HepG2 (cell line): ENCODE data around the gene ST6GALNAC4. TPM values are rescaled to one million over a fixed set of nuclear protein-coding genes. Genes with fewer than 3 reads are reported as not detected.

Experiments used
- ATAC-seq: fragments of 200-7000 bp; cut with Tn5 transposase; 3 replicates; pipeline ENCODE4 v1.9.1; 2020; ENCODE audit warnings: mild to moderate bottlenecking, moderate library complexity
- BruUV-seq: library from RNA; stranded (reverse); fragments of 400-500 nt; replicated peaks from 2 replicates; lab custom pipeline; 2021; lab: Mats Ljungman, UMichigan
- CTCF ChIA-PET: fragments of 300-600 bp; formaldehyde crosslinking; extraction: SDS; loops from one replicate; lab custom pipeline; 2021; ENCODE audit warnings: low total read pairs, inconsistent platforms, low intra/inter-chr PET ratio; lab: Yijun Ruan, JAX
- POLR2A ChIA-PET: fragments of 350-600 bp; sonication (Branson Sonifier 250); formaldehyde crosslinking; loops from one replicate; lab custom pipeline; 2020; ENCODE audit warnings: antibody characterized with exemption, inconsistent platforms; lab: Yijun Ruan, JAX
- DNase-seq: peaks from one replicate; pipeline ENCODE4 v3.0.0-alpha.2; 2015; ENCODE audit warnings: low spot score
- FAIRE-seq: peaks from 3 replicates; lab custom pipeline; 2011; peaks lifted over from hg19 to GRCh38; lab: Jason Lieb, UNC
- H2AFZ ChIP-seq: one replicate; pipeline ENCODE4 v1.6.1; 2011; ENCODE audit warnings: low read length, inconsistent platforms
- H3K27ac ChIP-seq: fragments of 300-600 bp; 3 replicates; pipeline ENCODE4 v1.8.0; 2011; ENCODE audit warnings: mixed run types, mild to moderate bottlenecking, mixed read lengths, low read length, inconsistent platforms; ENCODE audit not compliant: insufficient read depth; ENCODE audit errors: extremely low read length
- H3K27me3 ChIP-seq, 2 experiments: fragments of 200-600 bp in 1 of 2; 2 replicates in 1 of 2; 3 replicates in 1 of 2; pipeline versions ENCODE4 v1.6.0 to v1.8.0; 2011; ENCODE audit warnings: low read length in 2 of 2, mild to moderate bottlenecking in 2 of 2, moderate library complexity in 2 of 2, inconsistent platforms in 1 of 2; ENCODE audit not compliant: insufficient read depth in 2 of 2, control insufficient read depth in 1 of 2
- H3K36me3 ChIP-seq, 2 experiments: fragments of 200-600 bp in 1 of 2; replicated peaks in 1 of 2; 2 replicates in 1 of 2; 3 replicates in 1 of 2; pipeline versions ENCODE4 v1.5.1 to v1.8.0; 2011; ENCODE audit warnings: low read length in 2 of 2, inconsistent platforms in 1 of 2; ENCODE audit not compliant: insufficient read depth in 2 of 2, control insufficient read depth in 1 of 2
- H3K4me1 ChIP-seq: 2 replicates; pipeline ENCODE4 v1.5.1; 2012; ENCODE audit warnings: low read length, inconsistent platforms; ENCODE audit not compliant: insufficient read depth
- H3K4me2 ChIP-seq: 2 replicates; pipeline ENCODE4 v1.6.0; 2011; ENCODE audit warnings: low read depth, low read length, inconsistent platforms
- H3K4me3 ChIP-seq, 3 experiments: fragments of 200-600 bp in 1 of 3; sonication (generic), shearing (Covaris generic) in 1 of 3; replicated peaks in 1 of 3; 2 replicates each; pipeline ENCODE4 v1.5.1; 2011 to 2016; ENCODE audit warnings: low read length in 3 of 3, inconsistent platforms in 2 of 3, low read depth in 2 of 3, mild to moderate bottlenecking in 2 of 3, control low read depth in 1 of 3, mixed read lengths in 1 of 3; ENCODE audit not compliant: insufficient read depth in 1 of 3
- H3K79me2 ChIP-seq: one replicate; pipeline ENCODE4 v1.6.1; 2011; ENCODE audit warnings: low read length, inconsistent platforms; ENCODE audit not compliant: insufficient read depth
- H3K9ac ChIP-seq: 2 replicates; pipeline ENCODE4 v1.6.0; 2011; ENCODE audit warnings: mild to moderate bottlenecking, low read depth, low read length, inconsistent platforms; ENCODE audit not compliant: insufficient read depth
- H3K9me3 ChIP-seq: 2 replicates; pipeline ENCODE4 v1.5.1; 2012; ENCODE audit warnings: mild to moderate bottlenecking, low read length
- H4K20me1 ChIP-seq: 2 replicates; pipeline ENCODE4 v1.6.0; 2011; ENCODE audit warnings: inconsistent platforms, mild to moderate bottlenecking, low read length, moderate library complexity; ENCODE audit not compliant: insufficient read depth
- EZH2 ChIP-seq: conservative IDR thresholded peaks from 2 replicates; pipeline ENCODE4 v1.6.1; 2012; ENCODE audit warnings: mild to moderate bottlenecking, low read depth, low read length, moderate library complexity
- HCFC1 ChIP-seq: fragments of 150-350 bp; IDR thresholded peaks from 2 replicates; pipeline ENCODE4 v1.6.1; 2014; ENCODE audit warnings: low read depth, low read length
- NFYB ChIP-seq: sonication (generic); formaldehyde crosslinking; IDR thresholded peaks from 2 replicates; pipeline ENCODE4 v1.4.0; 2020; ENCODE audit warnings: missing genetic modification reagents
- NFYC ChIP-seq: IDR thresholded peaks from 2 replicates; pipeline ENCODE4 v1.6.1; 2016; ENCODE audit warnings: missing genetic modification reagents, missing compliant biosample characterization
- RXRA ChIP-seq: sonication (generic); formaldehyde crosslinking; IDR thresholded peaks from 2 replicates; pipeline ENCODE4 v1.5.1; 2020; ENCODE audit warnings: missing genetic modification reagents
- ZNF17 ChIP-seq: sonication (generic); formaldehyde crosslinking; IDR thresholded peaks from 2 replicates; pipeline ENCODE4 v1.5.0; 2020; ENCODE audit warnings: mild to moderate bottlenecking, missing genetic modification reagents
- WGBS: methylation state at CpG from one replicate; pipeline ENCODE4 v1.1.6; 2017; ENCODE audit warnings: low lambda C conversion rate; 5-methylcytosine and 5-hydroxymethylcytosine counted together
- in situ Hi-C: cut with HindIII; loops from 2 replicates; pipeline ENCODE4 v1.10.0; 2017; ENCODE audit warnings: low pct_unique_long_range_greater_than_20kb; ENCODE audit not compliant: extremely low pct_ligation_motif_present
- intact Hi-C: fragments of 100-400 bp; cut with micrococcal nuclease; formaldehyde crosslinking; loops from one replicate; pipeline ENCODE4 v1.10.0; 2022; ENCODE audit not compliant: unreplicated experiment
- polyA plus RNA-seq, 8 experiments: library from polyadenylated mRNA; depleted of rRNA in 3 of 8; stranded (reverse) in 7 of 8; unstranded in 1 of 8; fragments of >200 nt; fragmentation: Illumina TruSeq in 4 of 8; extraction: Trizol in 4 of 8; gene quantifications; 2 replicates each; pipeline versions ENCODE4 v1.2.1 to v1.2.3, GENCODE V29; 2011 to 2016; ENCODE audit warnings: low read depth in 4 of 8, missing spikeins in 1 of 8, mixed read lengths in 1 of 8; ENCODE audit not compliant: insufficient read depth in 1 of 8
- total RNA-seq, 5 experiments: library from RNA; depleted of rRNA; stranded (reverse); fragments of >200 nt; fragmentation: Illumina TruSeq; extraction: Trizol; gene quantifications; 2 replicates each; pipeline ENCODE4 v1.2.3, GENCODE V29; 2016; ENCODE audit warnings: low read depth in 1 of 5
- TF ChIP-seq, protein P1 (sequence below): sonication (generic); formaldehyde crosslinking; IDR thresholded peaks from 2 replicates; pipeline ENCODE4 v1.8.1; 2023; ENCODE audit warnings: mild to moderate bottlenecking, missing genetic modification reagents
- TF ChIP-seq, protein P2 (sequence below): sonication (generic); formaldehyde crosslinking; IDR thresholded peaks from 2 replicates; pipeline ENCODE4 v1.5.1; 2020; ENCODE audit warnings: mild to moderate bottlenecking, missing genetic modification reagents
- TF ChIP-seq, protein P3 (sequence below): sonication (generic); formaldehyde crosslinking; IDR thresholded peaks from 2 replicates; pipeline ENCODE4 v1.4.0; 2020; ENCODE audit warnings: missing genetic modification reagents

The ST6GALNAC4 gene
- total and polyA plus RNA-seq, 2 of the 13 experiments (the other 11 are each of a cell fraction or from before 2014, with no cell fraction given): 18.8 to 27.7 TPM

DNA sequence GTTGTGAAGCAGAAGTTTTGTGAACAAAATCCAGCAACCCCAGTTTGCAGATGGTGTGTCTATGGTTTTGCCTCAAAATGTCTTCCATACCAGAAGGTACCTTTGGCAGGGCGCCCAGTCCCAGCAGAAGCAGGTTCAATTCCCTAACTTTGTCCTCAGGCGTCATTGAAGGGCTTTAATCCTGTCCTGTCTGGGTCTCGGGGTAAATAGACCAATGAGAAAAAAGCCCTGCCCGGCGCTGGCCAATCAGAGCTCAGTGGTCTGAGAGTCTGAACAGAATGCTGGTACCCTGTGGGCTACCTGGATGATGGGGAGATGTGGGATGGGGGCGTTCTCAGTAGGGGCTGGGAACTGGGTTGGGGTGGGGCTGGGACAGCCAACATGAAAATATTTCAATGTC is 6.2 kb upstream of the ST6GALNAC4 start:
- Histone ChIP-seq H3K36me3 (no peaks in the 10 kb centered on the region), H4K20me1 (no peaks in the 10 kb centered on the region), H3K9me3 (no peaks in the 10 kb centered on the region), H3K9ac (no peak overlapping the region), H3K27ac (no peak overlapping the region), H2AFZ (no peak overlapping the region), H3K27me3 (peaks cover 0 to 24% of the 10 kb centered on the region in 2 experiments; a peak in 2 of 5 replicates), H3K79me2 (no peaks in the 10 kb centered on the region), H3K4me1 (peaks cover 36% of the 10 kb centered on the region), H3K4me2 (no peak overlapping the region), H3K4me3 (no peak overlapping the region)
- FAIRE-seq (no peak), ATAC-seq (no peak), DNase-seq (no peak)
- POLR2A ChIA-PET: no interaction called here
- BruUV-seq: no TSS peak
- intact Hi-C loops (no loop called here), in situ Hi-C loops (loop anchor here (10.0 kb wide), 1 partner anchor 418 kb away; no protein-coding TSS in a partner anchor)
- CTCF ChIA-PET: no interaction called here
- WGBS: 20% methylated on average over 6 of the region's 6 CpGs
- no peak for TF ChIP-seq HCFC1
- TF ChIP-seq, protein P1, sequence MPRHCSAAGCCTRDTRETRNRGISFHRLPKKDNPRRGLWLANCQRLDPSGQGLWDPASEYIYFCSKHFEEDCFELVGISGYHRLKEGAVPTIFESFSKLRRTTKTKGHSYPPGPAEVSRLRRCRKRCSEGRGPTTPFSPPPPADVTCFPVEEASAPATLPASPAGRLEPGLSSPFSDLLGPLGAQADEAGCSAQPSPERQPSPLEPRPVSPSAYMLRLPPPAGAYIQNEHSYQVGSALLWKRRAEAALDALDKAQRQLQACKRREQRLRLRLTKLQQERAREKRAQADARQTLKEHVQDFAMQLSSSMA (CRISPR knock-in tag): no peak
- TF ChIP-seq, protein P2, sequence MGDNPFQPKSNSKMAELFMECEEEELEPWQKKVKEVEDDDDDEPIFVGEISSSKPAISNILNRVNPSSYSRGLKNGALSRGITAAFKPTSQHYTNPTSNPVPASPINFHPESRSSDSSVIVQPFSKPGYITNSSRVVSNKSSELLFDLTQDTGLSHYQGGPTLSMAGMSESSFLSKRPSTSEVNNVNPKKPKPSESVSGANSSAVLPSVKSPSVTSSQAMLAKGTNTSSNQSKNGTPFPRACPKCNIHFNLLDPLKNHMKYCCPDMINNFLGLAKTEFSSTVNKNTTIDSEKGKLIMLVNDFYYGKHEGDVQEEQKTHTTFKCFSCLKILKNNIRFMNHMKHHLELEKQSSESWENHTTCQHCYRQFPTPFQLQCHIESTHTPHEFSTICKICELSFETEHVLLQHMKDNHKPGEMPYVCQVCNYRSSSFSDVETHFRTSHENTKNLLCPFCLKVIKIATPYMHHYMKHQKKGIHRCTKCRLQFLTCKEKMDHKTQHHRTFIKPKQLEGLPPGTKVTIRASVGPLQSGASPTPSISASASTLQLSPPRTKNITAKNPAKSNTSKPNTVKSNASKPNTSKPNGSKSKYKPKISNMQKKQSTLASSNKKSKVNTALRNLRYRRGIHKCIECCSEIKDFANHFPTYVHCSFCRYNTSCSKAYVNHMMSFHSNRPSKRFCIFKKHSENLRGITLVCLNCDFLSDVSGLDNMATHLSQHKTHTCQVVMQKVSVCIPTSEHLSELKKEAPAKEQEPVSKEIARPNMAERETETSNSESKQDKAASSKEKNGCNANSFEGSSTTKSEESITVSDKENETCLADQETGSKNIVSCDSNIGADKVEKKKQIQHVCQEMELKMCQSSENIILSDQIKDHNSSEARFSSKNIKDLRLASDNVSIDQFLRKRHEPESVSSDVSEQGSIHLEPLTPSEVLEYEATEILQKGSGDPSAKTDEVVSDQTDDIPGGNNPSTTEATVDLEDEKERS (CRISPR knock-in tag): no peak
- TF ChIP-seq, protein P3, sequence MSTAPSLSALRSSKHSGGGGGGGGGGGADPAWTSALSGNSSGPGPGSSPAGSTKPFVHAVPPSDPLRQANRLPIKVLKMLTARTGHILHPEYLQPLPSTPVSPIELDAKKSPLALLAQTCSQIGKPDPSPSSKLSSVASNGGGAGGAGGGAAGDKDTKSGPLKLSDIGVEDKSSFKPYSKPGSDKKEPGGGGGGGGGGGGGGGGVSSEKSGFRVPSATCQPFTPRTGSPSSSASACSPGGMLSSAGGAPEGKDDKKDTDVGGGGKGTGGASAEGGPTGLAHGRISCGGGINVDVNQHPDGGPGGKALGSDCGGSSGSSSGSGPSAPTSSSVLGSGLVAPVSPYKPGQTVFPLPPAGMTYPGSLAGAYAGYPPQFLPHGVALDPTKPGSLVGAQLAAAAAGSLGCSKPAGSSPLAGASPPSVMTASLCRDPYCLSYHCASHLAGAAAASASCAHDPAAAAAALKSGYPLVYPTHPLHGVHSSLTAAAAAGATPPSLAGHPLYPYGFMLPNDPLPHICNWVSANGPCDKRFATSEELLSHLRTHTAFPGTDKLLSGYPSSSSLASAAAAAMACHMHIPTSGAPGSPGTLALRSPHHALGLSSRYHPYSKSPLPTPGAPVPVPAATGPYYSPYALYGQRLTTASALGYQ (CRISPR knock-in tag): no peak
- peak; percentile 70 for TF ChIP-seq NFYC (CRISPR knock-in tag)
- TF ChIP-seq RXRA (CRISPR knock-in tag): no peak
- TF ChIP-seq NFYB (CRISPR knock-in tag): peak; percentile 83
- TF ChIP-seq ZNF17 (CRISPR knock-in tag): no peak
- TF ChIP-seq EZH2: no peak
